ACC112 (cell line): Measurements from ENCODE around the gene LUZP2.

Experiments used
- H2AFZ ChIP-seq: fragments of 200-600 bp; sonication (generic); one replicate; pipeline ENCODE4 v1.6.0; 2017; ENCODE audit warnings: antibody characterized with exemption, low read length; ENCODE audit not compliant: unreplicated experiment
- H3K27ac ChIP-seq: fragments of 200-600 bp; sonication (generic); 2 replicates; pipeline ENCODE4 v1.5.1; 2014; ENCODE audit warnings: low read depth, mild to moderate bottlenecking, antibody characterized with exemption, low read length, moderate library complexity
- H3K27me3 ChIP-seq: fragments of 200-600 bp; sonication (generic); 2 replicates; pipeline ENCODE4 v1.6.1; 2014; ENCODE audit warnings: mild to moderate bottlenecking, antibody characterized with exemption, low read length, moderate library complexity, mixed read lengths; ENCODE audit not compliant: insufficient read depth
- H3K36me3 ChIP-seq: fragments of 200-600 bp; sonication (generic); 2 replicates; pipeline ENCODE4 v1.6.1; 2016; ENCODE audit warnings: mild to moderate bottlenecking, antibody characterized with exemption, low read length, moderate library complexity, mixed read lengths; ENCODE audit not compliant: insufficient read depth
- H3K4me1 ChIP-seq: fragments of 200-600 bp; sonication (generic); one replicate; pipeline ENCODE4 v1.6.1; 2016; ENCODE audit warnings: low read length, mixed read lengths; ENCODE audit not compliant: insufficient read depth, unreplicated experiment, control insufficient read depth
- H3K4me3 ChIP-seq: fragments of 200-600 bp; sonication (generic); 2 replicates; pipeline ENCODE4 v1.5.1; 2014; ENCODE audit warnings: mild to moderate bottlenecking, low read depth, low read length
- H3K79me2 ChIP-seq: fragments of 200-600 bp; sonication (generic); one replicate; pipeline ENCODE4 v1.6.0; 2016; ENCODE audit warnings: low read length; ENCODE audit not compliant: control insufficient read depth, unreplicated experiment, insufficient read depth

The LUZP2 gene

DNA sequence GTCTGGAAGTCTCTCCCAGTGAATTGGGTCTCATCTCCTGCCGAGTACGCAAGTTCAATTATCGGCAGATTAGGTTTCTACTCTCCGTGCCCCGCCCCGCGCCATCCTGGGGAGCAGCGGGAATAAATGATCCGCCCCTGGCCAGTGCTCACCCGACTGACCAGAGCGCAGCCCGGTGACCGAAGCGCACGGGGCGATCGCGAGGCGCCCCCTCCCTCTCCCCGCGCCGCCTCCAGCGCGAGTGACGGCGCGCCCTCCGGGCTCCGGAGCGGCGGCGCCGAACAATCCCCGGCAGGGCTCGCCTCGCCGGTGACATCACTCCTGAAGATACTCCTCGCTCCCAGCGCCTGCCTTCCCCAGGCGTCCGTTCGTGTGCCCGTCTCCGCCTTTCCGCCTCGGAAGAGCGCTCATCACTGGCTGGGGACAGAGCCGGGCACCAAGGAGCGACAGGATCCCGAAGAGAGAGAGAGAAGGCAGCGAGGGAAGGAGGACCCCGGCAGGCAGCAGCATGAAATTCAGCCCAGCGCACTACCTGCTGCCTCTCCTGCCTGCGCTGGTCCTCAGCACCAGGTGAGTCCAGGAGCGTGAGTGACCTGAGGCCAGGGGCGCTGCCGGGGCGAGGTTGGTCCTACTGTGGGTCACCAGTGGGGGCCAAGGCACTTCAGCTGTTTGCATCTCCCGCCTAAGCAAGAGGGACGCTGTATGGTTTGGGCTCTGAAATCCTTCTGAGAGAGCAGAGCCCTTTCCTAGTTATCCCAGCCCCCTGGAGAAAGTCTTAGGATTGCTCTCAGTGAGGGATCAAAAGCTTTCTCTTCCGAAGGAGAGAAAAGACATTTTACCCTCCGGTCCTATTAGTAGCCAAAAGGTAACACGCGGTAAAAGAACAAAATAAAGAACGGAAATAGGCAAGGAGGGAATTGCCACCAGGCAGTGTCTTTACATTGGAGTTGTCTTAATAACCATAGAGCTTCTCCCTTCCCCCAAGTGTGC, at the start of gene LUZP2:
LUZP2 (plus strand) TSS at position 318 of the 990 bp plus-strand sequence.
- peak within 1 kb of the TSS; percentile 91 for H2AFZ ChIP-seq
- H3K27ac ChIP-seq = no peak within 1 kb of the TSS
- no peaks in the 10 kb centered on the region for H3K79me2 ChIP-seq
- peaks cover 91% of the 10 kb centered on the region for H3K27me3 ChIP-seq
- H3K36me3 ChIP-seq = no peaks in the 10 kb centered on the region
- no peaks in the 10 kb centered on the region for H3K4me1 ChIP-seq
- peak within 1 kb of the TSS; percentile 84 for H3K4me3 ChIP-seq

DNA sequence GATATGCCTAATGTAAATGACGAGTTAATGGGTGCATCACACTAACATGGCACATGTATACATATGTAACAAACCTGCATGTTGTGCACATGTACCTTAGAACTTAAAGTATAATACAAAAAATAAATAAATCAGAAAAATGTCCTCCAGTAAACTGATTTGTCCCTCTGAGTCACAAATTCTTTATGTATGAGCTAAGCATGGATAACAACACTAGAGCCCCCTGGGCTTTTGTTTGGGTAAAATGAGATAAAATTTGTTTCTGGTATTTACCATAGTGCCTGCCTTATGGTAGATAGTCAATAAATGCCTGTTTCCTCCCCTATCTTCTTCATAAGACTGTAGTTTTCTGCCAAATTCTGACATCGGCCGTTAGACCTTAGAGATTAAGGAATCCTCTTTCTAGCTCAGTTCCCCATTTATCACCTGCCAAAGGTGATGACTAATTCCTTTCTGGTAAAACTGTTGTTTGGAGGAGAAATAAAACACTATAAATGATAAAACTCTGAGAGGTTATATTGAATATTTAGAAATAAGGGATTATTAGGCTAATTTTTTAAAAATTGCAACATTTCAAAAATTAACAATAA, 43.6 kb upstream of the LUZP2 start:
- Histone ChIP-seq H3K4me1 (peaks cover 3% of the 10 kb centered on the region), H3K27ac (no peak overlapping the region), H3K79me2 (no peaks in the 10 kb centered on the region), H3K27me3 (peaks cover 18% of the 10 kb centered on the region), H2AFZ (peak overlapping the region; percentile 50), H3K4me3 (no peak overlapping the region), H3K36me3 (no peaks in the 10 kb centered on the region)

DNA sequence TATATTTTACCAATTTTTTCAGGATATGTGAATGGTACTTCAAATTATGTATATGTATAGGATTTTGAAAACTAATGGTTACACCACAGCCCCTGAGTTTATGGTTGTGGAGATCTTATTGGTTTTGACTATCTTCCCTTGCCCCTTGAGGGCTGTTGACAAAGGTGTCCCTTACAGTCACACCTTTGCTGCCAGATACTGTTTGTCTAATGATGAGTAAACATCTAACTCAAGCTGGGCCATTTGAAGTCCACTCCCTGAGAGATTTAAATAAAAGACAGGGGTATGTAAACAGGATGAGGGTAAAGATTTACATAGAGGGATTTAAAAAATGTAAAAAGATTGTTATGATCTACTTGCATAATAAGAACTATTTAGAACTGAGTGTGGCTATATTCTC, 38.9 kb upstream of the LUZP2 start:
- Histone ChIP-seq H2AFZ (no peak overlapping the region), H3K4me3 (no peak overlapping the region), H3K4me1 (peaks cover 3% of the 10 kb centered on the region), H3K27me3 (peaks cover 31% of the 10 kb centered on the region), H3K79me2 (no peaks in the 10 kb centered on the region), H3K27ac (no peak overlapping the region), H3K36me3 (no peaks in the 10 kb centered on the region)

DNA sequence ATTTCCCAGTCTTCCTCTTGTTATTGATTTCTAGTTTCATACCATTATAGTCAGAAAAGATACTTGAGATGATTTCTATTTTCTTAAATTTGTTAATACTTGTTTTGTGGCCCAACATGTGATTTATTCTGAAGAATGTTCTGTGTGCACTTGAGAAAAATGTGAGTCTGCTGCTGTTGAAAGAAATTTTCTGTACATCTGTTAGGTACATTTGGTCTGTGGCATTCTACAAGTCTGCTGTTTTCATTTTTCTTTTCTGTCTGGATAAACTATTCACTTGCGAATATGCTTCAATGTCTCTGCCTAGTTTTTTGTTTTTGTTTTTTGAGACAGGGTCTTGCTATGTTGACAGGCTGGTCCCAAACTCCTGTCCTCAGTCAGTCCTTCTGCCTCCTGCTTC, 26.4 kb upstream of the LUZP2 start:
- no peaks in the 10 kb centered on the region for H3K79me2 ChIP-seq
- no peaks in the 10 kb centered on the region for H3K4me1 ChIP-seq
- H3K36me3 ChIP-seq = no peaks in the 10 kb centered on the region
- peaks cover 31% of the 10 kb centered on the region for H3K27me3 ChIP-seq
- no peak overlapping the region for H3K4me3 ChIP-seq
- no peak overlapping the region for H3K27ac ChIP-seq
- no peak overlapping the region for H2AFZ ChIP-seq

DNA sequence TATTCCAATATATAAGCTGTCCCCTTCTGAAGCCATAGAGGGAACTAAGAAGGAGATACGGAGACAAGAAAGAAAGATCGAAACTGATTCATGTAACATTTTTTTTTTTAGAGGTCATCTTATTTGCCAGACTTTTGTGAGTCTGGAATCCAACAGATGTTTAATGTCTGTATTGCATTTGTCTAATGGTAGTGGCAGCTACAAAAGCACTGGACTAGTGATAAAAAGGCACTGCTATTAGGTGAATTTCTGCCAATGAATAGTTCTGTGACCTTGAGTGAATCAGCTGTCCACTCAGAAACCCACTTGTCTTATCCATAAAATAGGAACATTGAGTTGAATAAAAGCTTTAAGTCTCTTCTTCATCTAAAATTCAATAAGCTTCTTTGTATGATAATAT, 25.8 kb upstream of the LUZP2 start:
- Histone ChIP-seq H3K27ac (no peak overlapping the region), H3K4me1 (no peaks in the 10 kb centered on the region), H3K79me2 (no peaks in the 10 kb centered on the region), H3K4me3 (no peak overlapping the region), H3K27me3 (peaks cover 29% of the 10 kb centered on the region), H3K36me3 (no peaks in the 10 kb centered on the region), H2AFZ (no peak overlapping the region)

DNA sequence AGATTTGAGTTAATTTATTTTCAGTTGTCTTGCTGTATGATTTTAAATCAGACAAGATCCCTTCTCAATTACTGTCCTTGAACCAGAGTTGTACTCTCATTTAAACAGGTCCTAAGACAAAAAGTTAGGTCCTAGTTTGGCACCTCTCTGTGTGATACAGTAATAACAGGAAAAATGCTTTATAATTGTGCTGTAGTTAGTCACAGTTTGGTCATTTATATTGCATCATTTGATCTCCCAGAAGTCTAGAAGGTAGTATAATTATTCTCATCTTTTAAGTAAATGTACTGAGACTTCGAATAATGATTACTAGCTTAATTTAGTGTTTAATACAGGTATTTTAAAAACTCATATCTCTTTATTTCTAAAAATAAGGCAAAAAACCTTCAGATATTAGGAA, 18.1 kb upstream of the LUZP2 start:
- Histone ChIP-seq H3K79me2 (no peaks in the 10 kb centered on the region), H3K27ac (no peak overlapping the region), H2AFZ (no peak overlapping the region), H3K4me3 (no peak overlapping the region), H3K27me3 (peaks cover 9% of the 10 kb centered on the region), H3K4me1 (no peaks in the 10 kb centered on the region), H3K36me3 (no peaks in the 10 kb centered on the region)

DNA sequence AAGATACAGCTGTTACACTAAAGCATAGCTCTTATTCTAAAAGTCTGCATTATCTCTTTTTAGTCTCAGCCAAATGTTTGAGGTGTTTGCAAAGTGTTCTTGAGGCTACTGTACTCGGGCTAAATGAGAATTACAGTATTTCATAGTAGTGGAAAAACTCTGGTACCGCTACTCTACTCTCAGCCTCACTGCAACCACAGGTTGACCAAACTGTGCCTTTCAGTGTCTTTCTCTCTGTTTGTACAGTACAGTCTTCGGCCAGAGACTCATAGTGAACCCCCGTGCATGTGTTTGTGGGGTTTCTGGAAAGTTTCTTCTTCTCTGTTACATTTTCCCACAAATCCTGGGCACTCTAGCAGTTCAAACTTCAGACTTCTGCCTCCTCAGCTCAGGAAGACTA, 7.4 kb upstream of the LUZP2 start:
- no peaks in the 10 kb centered on the region for H3K4me1 ChIP-seq
- no peak overlapping the region for H3K4me3 ChIP-seq
- no peak overlapping the region for H3K27ac ChIP-seq
- H3K36me3 ChIP-seq = no peaks in the 10 kb centered on the region
- H2AFZ ChIP-seq = no peak overlapping the region
- H3K79me2 ChIP-seq = no peaks in the 10 kb centered on the region
- H3K27me3 ChIP-seq = peaks cover 38% of the 10 kb centered on the region

DNA sequence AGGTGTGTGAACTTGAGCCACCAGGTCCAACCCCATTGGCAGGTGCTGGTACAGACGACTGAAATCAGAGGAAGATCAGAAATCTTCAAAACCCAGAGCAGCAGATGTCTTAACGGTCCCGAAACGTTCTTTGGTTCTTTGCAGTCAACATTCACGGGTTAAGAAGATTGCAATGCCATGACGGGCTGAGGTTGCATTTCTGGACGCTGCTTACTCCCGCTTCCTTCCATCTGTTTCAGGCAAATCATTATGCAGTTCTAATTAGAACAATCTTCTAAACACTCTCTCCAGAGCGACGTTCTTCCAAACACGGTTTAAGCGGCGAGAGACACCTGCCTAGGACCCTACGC, 492 bp upstream of the LUZP2 start:
- no peaks in the 10 kb centered on the region for H3K36me3 ChIP-seq
- no peaks in the 10 kb centered on the region for H3K79me2 ChIP-seq
- peak overlapping the region; percentile 91 for H2AFZ ChIP-seq
- H3K4me1 ChIP-seq = no peaks in the 10 kb centered on the region
- peaks cover 92% of the 10 kb centered on the region for H3K27me3 ChIP-seq
- no peak overlapping the region for H3K27ac ChIP-seq
- H3K4me3 ChIP-seq = peak overlapping the region; percentile 84

DNA sequence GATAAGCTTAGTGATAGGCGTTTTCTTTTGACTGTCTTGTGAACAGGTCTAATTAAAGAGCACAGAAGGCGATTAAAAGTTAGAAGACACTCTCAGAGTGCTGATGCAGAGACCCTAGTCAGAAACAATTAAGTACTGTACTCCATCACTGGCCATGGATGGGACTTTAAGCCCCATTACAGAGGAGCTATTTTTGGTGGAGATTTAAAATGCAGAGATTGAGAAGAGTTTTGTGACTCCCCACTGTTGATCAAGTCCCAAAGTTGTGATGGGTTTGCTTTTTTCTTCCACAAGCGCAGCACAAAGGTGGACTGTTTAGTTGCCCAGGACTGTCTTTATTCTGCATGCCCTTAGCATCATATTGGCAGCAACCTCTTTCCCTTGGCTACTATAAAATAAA, 978 bp downstream of the LUZP2 start:
- no peak overlapping the region for H3K4me3 ChIP-seq
- H2AFZ ChIP-seq = no peak overlapping the region

DNA sequence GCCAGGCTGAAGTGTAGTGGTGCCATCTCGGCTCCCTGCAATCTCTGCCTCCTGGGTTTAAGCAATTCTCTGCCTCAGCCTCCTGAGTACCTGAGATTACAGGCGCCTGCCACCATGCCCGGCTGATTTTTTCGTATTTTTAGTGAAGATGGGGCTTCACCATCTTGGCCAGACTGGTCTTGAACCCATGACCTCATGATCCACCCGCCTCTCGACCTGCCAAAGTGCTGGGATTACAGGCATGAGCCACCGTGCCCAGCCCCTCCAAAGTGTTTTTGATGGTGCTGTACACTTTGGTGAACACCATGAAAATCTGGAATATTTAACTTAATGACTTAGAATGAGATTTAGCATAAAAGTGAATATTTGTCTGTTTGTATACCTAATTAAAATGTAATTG, 5.6 kb downstream of the LUZP2 start:
- no peak overlapping the region for H3K27ac ChIP-seq
- H3K4me1 ChIP-seq = no peaks in the 10 kb centered on the region
- H3K79me2 ChIP-seq = no peaks in the 10 kb centered on the region
- no peak overlapping the region for H2AFZ ChIP-seq
- no peak overlapping the region for H3K4me3 ChIP-seq
- H3K36me3 ChIP-seq = no peaks in the 10 kb centered on the region
- H3K27me3 ChIP-seq = peaks cover 42% of the 10 kb centered on the region

More for the DNA sequence above, 978 bp downstream of the LUZP2 start:
- Histone ChIP-seq H3K27ac (no peak overlapping the region), H3K36me3 (no peaks in the 10 kb centered on the region), H3K27me3 (peaks cover 83% of the 10 kb centered on the region), H3K4me1 (no peaks in the 10 kb centered on the region), H3K79me2 (no peaks in the 10 kb centered on the region)

DNA sequence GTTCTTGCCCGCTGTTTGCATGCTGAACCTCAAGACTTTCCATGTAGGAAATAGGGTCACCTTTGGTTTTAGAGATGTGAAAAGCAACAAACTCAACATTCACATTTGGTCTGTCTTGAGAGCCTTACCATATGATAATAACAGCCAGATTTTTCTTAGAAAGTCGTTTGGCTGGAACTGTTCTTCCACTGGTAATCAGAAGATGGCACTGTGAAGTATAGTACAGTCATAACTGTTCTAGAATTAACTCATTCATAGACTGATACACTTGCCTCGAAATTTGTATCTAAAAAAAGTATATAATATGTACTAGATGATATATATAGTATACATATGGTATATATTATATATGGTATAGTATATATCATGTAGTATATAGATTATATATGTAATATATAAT, 12.3 kb downstream of the LUZP2 start:
- no peaks in the 10 kb centered on the region for H3K36me3 ChIP-seq
- H2AFZ ChIP-seq = no peak overlapping the region
- H3K27me3 ChIP-seq = peaks cover 3% of the 10 kb centered on the region
- no peaks in the 10 kb centered on the region for H3K79me2 ChIP-seq
- no peaks in the 10 kb centered on the region for H3K4me1 ChIP-seq
- no peak overlapping the region for H3K27ac ChIP-seq
- no peak overlapping the region for H3K4me3 ChIP-seq
